HepG2 (cell line): ENCODE measurements around the gene TGFBR1. TPM values are rescaled to one million over a fixed set of nuclear protein-coding genes. Genes with fewer than 3 reads are reported as not detected.

Source experiments
- ATRX ChIP-seq: sonication (generic); formaldehyde crosslinking; IDR thresholded peaks from 2 replicates; pipeline ENCODE4 v1.4.0; 2020; ENCODE audit warnings: missing genetic modification reagents, borderline replicate concordance
- CENPX ChIP-seq: sonication (generic); formaldehyde crosslinking; IDR thresholded peaks from 2 replicates; pipeline ENCODE4 v1.9.0; 2021; ENCODE audit warnings: mild to moderate bottlenecking, missing genetic modification reagents, moderate library complexity
- DMAP1 ChIP-seq: IDR thresholded peaks from 2 replicates; pipeline ENCODE4 v1.6.1; 2016
- FOXP1 ChIP-seq, 2 experiments: fragments of 450-650 bp in 1 of 2; IDR thresholded peaks; 2 replicates each; pipeline ENCODE4 v1.6.1; 2017 to 2018; ENCODE audit warnings: antibody characterized with exemption in 1 of 2
- GTF3A ChIP-seq: sonication (generic); formaldehyde crosslinking; conservative IDR thresholded peaks from 2 replicates; pipeline ENCODE4 v1.4.0; 2020; ENCODE audit warnings: mild to moderate bottlenecking, missing genetic modification reagents
- RBAK ChIP-seq: sonication (generic); formaldehyde crosslinking; IDR thresholded peaks from 2 replicates; pipeline ENCODE4 v1.5.1; 2020; ENCODE audit warnings: mild to moderate bottlenecking, missing genetic modification reagents
- RCOR2 ChIP-seq: IDR thresholded peaks from 2 replicates; pipeline ENCODE4 v1.6.1; 2016; ENCODE audit warnings: missing biosample characterization, missing genetic modification reagents
- SMYD3 ChIP-seq: sonication (generic); formaldehyde crosslinking; IDR thresholded peaks from 2 replicates; pipeline ENCODE4 v1.8.1; 2023; ENCODE audit warnings: mild to moderate bottlenecking, missing genetic modification reagents
- SP5 ChIP-seq: IDR thresholded peaks from 2 replicates; pipeline ENCODE4 v1.6.1; 2016; ENCODE audit warnings: low read depth, borderline replicate concordance
- TAF1 ChIP-seq: sonication (generic); formaldehyde crosslinking; IDR thresholded peaks from 2 replicates; pipeline ENCODE4 v1.4.0; 2020; ENCODE audit warnings: missing genetic modification reagents
- ZFAT ChIP-seq: sonication (generic); formaldehyde crosslinking; conservative IDR thresholded peaks from 2 replicates; pipeline ENCODE4 v1.8.1; 2023; ENCODE audit warnings: missing genetic modification reagents, inconsistent platforms
- ZFP36 ChIP-seq: fragments of 150-350 bp; IDR thresholded peaks from 2 replicates; pipeline ENCODE4 v1.6.1; 2018; ENCODE audit warnings: borderline replicate concordance, low read length, low read depth; ENCODE audit not compliant: partially characterized antibody
- ZNF10 ChIP-seq: sonication (generic); formaldehyde crosslinking; IDR thresholded peaks from 2 replicates; pipeline ENCODE4 v1.4.0; 2020; ENCODE audit warnings: mild to moderate bottlenecking, low read depth, missing genetic modification reagents, borderline replicate concordance
- ZNF232 ChIP-seq: sonication (generic); formaldehyde crosslinking; IDR thresholded peaks from 2 replicates; pipeline ENCODE4 v1.4.0; 2020; ENCODE audit warnings: missing genetic modification reagents, borderline replicate concordance
- ZNF251 ChIP-seq: sonication (generic); formaldehyde crosslinking; IDR thresholded peaks from 2 replicates; pipeline ENCODE4 v1.9.0; 2021; ENCODE audit warnings: mild to moderate bottlenecking, missing genetic modification reagents
- ZNF879 ChIP-seq: sonication (generic); formaldehyde crosslinking; IDR thresholded peaks from 2 replicates; pipeline ENCODE4 v1.8.1; 2023; ENCODE audit warnings: missing genetic modification reagents
- ZSCAN31 ChIP-seq: sonication (generic); formaldehyde crosslinking; IDR thresholded peaks from 2 replicates; pipeline ENCODE4 v1.5.0; 2020; ENCODE audit warnings: low read depth, mild to moderate bottlenecking, missing genetic modification reagents
- polyA plus RNA-seq, 8 experiments: library from polyadenylated mRNA; depleted of rRNA in 3 of 8; stranded (reverse) in 7 of 8; unstranded in 1 of 8; fragments of >200 nt; fragmentation: Illumina TruSeq in 4 of 8; extraction: Trizol in 4 of 8; gene quantifications; 2 replicates each; pipeline versions ENCODE4 v1.2.1 to v1.2.3, GENCODE V29; 2011 to 2016; ENCODE audit warnings: low read depth in 4 of 8, missing spikeins in 1 of 8, mixed read lengths in 1 of 8; ENCODE audit not compliant: insufficient read depth in 1 of 8
- total RNA-seq, 5 experiments: library from RNA; depleted of rRNA; stranded (reverse); fragments of >200 nt; fragmentation: Illumina TruSeq; extraction: Trizol; gene quantifications; 2 replicates each; pipeline ENCODE4 v1.2.3, GENCODE V29; 2016; ENCODE audit warnings: low read depth in 1 of 5
- TF ChIP-seq, protein P1 (sequence below): IDR thresholded peaks from 2 replicates; pipeline ENCODE4 v1.6.1; 2016; ENCODE audit warnings: low read depth, control low read depth
- TF ChIP-seq, protein P2 (sequence below): sonication (generic); formaldehyde crosslinking; IDR thresholded peaks from 2 replicates; pipeline ENCODE4 v1.8.1; 2023; ENCODE audit warnings: missing genetic modification reagents, inconsistent platforms, borderline replicate concordance
- TF ChIP-seq, protein P3 (sequence below): sonication (generic); formaldehyde crosslinking; IDR thresholded peaks from 2 replicates; pipeline ENCODE4 v1.5.0; 2020; ENCODE audit warnings: missing genetic modification reagents
- TF ChIP-seq, protein P4 (sequence below): sonication (generic); formaldehyde crosslinking; IDR thresholded peaks from 2 replicates; pipeline ENCODE4 v1.4.0; 2020; ENCODE audit warnings: missing genetic modification reagents
- TF ChIP-seq, protein P5 (sequence below): sonication (generic); formaldehyde crosslinking; IDR thresholded peaks from 2 replicates; pipeline ENCODE4 v1.8.1; 2023; ENCODE audit warnings: mild to moderate bottlenecking, missing genetic modification reagents
- TF ChIP-seq, protein P6 (sequence below): sonication (generic); formaldehyde crosslinking; IDR thresholded peaks from 2 replicates; pipeline ENCODE4 v1.5.0; 2020; ENCODE audit warnings: mild to moderate bottlenecking, low read depth, missing genetic modification reagents, borderline replicate concordance

The TGFBR1 gene
- total and polyA plus RNA-seq, 2 of the 13 experiments (the other 11 are each of a cell fraction or from before 2014, with no cell fraction given) = 16.8 to 23.9 TPM

DNA sequence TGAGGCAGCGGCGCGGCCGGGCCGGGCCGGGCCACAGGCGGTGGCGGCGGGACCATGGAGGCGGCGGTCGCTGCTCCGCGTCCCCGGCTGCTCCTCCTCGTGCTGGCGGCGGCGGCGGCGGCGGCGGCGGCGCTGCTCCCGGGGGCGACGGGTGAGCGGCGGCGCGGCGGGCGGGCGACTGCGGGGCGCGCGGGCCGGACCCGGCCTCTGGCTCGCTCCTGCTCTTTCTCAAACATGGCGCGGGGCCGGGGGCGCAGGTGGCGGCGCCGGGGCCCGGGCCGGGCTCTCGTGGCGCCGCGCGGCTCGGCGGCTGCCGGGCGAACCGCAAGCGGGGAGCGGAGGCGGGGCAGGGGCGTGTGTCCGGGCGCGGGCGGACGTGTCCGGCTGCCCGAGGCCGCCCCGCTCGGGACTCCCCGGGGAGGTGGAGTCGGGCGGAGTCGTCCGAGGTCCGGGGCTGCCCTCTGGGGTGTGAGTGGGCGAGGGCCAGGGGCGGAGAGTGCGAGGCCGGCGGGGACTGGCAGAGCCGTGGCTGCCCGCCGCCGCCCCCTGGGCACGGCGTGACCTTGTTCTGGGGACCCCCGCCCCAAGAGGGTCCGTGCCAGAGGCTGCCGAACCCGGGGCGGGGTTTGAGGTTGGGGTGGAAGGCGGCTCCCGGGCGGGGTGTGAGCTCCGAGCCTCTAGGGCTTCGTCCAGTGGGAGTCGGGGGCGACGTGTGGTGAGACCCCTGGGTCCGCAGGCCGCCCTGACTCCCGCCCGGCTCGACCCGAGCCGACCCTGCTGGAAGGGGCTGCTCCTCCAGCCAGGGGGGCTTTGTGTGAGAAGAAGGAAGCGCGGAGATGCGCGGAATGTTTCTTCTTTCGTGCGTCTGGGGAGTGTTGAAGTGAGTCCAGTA is 485 bp downstream of the TGFBR1 start (continued):
- TF ChIP-seq ZNF251 = no peak
- no peak for TF ChIP-seq ZNF10 (CRISPR knock-in tag)
- no peak for TF ChIP-seq RBAK (CRISPR knock-in tag)
- no peak for TF ChIP-seq ZFAT (CRISPR knock-in tag)
- TF ChIP-seq, protein P1, sequence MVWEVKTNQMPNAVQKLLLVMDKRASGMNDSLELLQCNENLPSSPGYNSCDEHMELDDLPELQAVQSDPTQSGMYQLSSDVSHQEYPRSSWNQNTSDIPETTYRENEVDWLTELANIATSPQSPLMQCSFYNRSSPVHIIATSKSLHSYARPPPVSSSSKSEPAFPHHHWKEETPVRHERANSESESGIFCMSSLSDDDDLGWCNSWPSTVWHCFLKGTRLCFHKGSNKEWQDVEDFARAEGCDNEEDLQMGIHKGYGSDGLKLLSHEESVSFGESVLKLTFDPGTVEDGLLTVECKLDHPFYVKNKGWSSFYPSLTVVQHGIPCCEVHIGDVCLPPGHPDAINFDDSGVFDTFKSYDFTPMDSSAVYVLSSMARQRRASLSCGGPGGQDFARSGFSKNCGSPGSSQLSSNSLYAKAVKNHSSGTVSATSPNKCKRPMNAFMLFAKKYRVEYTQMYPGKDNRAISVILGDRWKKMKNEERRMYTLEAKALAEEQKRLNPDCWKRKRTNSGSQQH (CRISPR knock-in tag) = no peak
- no peak for TF ChIP-seq ZNF879 (CRISPR knock-in tag)
- peak; percentile 69 for TF ChIP-seq SP5 (CRISPR knock-in tag)
- TF ChIP-seq, protein P2, sequence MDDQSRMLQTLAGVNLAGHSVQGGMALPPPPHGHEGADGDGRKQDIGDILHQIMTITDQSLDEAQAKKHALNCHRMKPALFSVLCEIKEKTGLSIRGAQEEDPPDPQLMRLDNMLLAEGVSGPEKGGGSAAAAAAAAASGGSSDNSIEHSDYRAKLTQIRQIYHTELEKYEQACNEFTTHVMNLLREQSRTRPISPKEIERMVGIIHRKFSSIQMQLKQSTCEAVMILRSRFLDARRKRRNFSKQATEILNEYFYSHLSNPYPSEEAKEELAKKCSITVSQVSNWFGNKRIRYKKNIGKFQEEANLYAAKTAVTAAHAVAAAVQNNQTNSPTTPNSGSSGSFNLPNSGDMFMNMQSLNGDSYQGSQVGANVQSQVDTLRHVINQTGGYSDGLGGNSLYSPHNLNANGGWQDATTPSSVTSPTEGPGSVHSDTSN (CRISPR knock-in tag) = no peak
- TF ChIP-seq ZFP36 = no peak
- TF ChIP-seq FOXP1 (IDR thresholded peaks at IDR 0.05) = no peak
- TF ChIP-seq FOXP1 (CRISPR knock-in tag; IDR thresholded peaks at IDR 0.05) = no peak
- no peak for TF ChIP-seq SMYD3 (CRISPR knock-in tag)
- TF ChIP-seq, protein P3, sequence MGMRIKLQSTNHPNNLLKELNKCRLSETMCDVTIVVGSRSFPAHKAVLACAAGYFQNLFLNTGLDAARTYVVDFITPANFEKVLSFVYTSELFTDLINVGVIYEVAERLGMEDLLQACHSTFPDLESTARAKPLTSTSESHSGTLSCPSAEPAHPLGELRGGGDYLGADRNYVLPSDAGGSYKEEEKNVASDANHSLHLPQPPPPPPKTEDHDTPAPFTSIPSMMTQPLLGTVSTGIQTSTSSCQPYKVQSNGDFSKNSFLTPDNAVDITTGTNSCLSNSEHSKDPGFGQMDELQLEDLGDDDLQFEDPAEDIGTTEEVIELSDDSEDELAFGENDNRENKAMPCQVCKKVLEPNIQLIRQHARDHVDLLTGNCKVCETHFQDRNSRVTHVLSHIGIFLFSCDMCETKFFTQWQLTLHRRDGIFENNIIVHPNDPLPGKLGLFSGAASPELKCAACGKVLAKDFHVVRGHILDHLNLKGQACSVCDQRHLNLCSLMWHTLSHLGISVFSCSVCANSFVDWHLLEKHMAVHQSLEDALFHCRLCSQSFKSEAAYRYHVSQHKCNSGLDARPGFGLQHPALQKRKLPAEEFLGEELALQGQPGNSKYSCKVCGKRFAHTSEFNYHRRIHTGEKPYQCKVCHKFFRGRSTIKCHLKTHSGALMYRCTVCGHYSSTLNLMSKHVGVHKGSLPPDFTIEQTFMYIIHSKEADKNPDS (CRISPR knock-in tag) = peak; percentile 54; the same call in 1 of the 2 replicates
- TF ChIP-seq, protein P4, sequence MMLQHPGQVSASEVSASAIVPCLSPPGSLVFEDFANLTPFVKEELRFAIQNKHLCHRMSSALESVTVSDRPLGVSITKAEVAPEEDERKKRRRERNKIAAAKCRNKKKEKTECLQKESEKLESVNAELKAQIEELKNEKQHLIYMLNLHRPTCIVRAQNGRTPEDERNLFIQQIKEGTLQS (CRISPR knock-in tag) = no peak
- TF ChIP-seq ZNF232 = no peak
- TF ChIP-seq TAF1 = peak; percentile 41
- TF ChIP-seq, protein P5, sequence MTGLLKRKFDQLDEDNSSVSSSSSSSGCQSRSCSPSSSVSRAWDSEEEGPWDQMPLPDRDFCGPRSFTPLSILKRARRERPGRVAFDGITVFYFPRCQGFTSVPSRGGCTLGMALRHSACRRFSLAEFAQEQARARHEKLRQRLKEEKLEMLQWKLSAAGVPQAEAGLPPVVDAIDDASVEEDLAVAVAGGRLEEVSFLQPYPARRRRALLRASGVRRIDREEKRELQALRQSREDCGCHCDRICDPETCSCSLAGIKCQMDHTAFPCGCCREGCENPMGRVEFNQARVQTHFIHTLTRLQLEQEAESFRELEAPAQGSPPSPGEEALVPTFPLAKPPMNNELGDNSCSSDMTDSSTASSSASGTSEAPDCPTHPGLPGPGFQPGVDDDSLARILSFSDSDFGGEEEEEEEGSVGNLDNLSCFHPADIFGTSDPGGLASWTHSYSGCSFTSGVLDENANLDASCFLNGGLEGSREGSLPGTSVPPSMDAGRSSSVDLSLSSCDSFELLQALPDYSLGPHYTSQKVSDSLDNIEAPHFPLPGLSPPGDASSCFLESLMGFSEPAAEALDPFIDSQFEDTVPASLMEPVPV (CRISPR knock-in tag) = no peak
- no peak for TF ChIP-seq RCOR2 (CRISPR knock-in tag)
- TF ChIP-seq GTF3A (CRISPR knock-in tag) = no peak
- TF ChIP-seq DMAP1 (CRISPR knock-in tag) = no peak
- no peak for TF ChIP-seq ATRX (CRISPR knock-in tag)
- no peak for TF ChIP-seq CENPX (CRISPR knock-in tag)
- no peak for TF ChIP-seq ZSCAN31 (CRISPR knock-in tag)
- TF ChIP-seq, protein P6, sequence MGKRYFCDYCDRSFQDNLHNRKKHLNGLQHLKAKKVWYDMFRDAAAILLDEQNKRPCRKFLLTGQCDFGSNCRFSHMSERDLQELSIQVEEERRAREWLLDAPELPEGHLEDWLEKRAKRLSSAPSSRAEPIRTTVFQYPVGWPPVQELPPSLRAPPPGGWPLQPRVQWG = no peak
